Keratinocyte (primary cell): Measurements from ENCODE around the gene SPPL3.

Experiments used
- CTCF ChIP-seq, 3 experiments: IDR thresholded peaks in 1 of 3; conservative IDR thresholded peaks in 1 of 3; optimal IDR thresholded peaks in 1 of 3; 2 replicates in 2 of 3; 3 replicates in 1 of 3; pipeline versions ENCODE3 to v1.5.1; 2011; ENCODE audit warnings: low read length in 3 of 3, mild to moderate bottlenecking in 3 of 3, moderate library complexity in 2 of 3, control low read depth in 1 of 3, inconsistent platforms in 1 of 3; ENCODE audit not compliant: insufficient read depth in 2 of 3; ENCODE audit errors: extremely low read depth in 1 of 3
- EZH2 ChIP-seq: IDR thresholded peaks from one replicate; pipeline ENCODE4 v1.6.1; 2012; ENCODE audit warnings: inconsistent platforms, mild to moderate bottlenecking, low read length, moderate library complexity

- TF ChIP-seq CTCF (optimal IDR thresholded peaks at IDR 0.05 in 1 of 3, IDR thresholded peaks at IDR 0.05 in 1 of 3, conservative IDR thresholded peaks at IDR 0.05 in 1 of 3; ENCODE audit: extremely low read depth in 1 of 3, insufficient read depth in 2 of 3, low read length in 3 of 3) = no peak
- TF ChIP-seq EZH2 = no peak
Observed at GRCh38 chr12:120851444-120851843, 52.7 kb downstream of the SPPL3 start.
